ENCODE measurements around the gene TNN.

- TF ChIP-seq CTCF (IDR thresholded peaks at IDR 0.05) (no peak), POLR2AphosphoS5 (IDR thresholded peaks at IDR 0.05) (no peak)
These were observed 12.4 kb downstream of the TNN start for GRCh38 chr1:175080030-175080429.
